SK-N-MC (cell line): Measurements from ENCODE around the gene NXN.

Experiments used
- EZH2 ChIP-seq: fragments of 200-600 bp; sonication (generic); IDR thresholded peaks from one replicate; pipeline ENCODE4 v1.6.1; 2017; ENCODE audit warnings: antibody characterized with exemption
- FOXP2 ChIP-seq: optimal IDR thresholded peaks from 2 replicates; pipeline ENCODE3; 2011; ENCODE audit warnings: mild to moderate bottlenecking, moderate library complexity; ENCODE audit not compliant: insufficient read depth; ENCODE audit errors: extremely low read length, control extremely low read depth
- POLR2AphosphoS5 ChIP-seq: IDR thresholded peaks from 2 replicates; pipeline ENCODE4 v1.6.1; 2012; ENCODE audit warnings: mild to moderate bottlenecking, low read depth, low read length, borderline replicate concordance

GRCh38 chr17:885971-886571 lies 93.5 kb downstream of the NXN start:
- TF ChIP-seq POLR2AphosphoS5: no peak
- TF ChIP-seq EZH2: no peak
- TF ChIP-seq FOXP2: no peak
